GM15510 (cell line): ENCODE measurements around the gene ADGRL2.

Experiments
- POLR2A ChIP-seq: IDR thresholded peaks from 3 replicates; pipeline ENCODE4 v1.6.1; 2011; ENCODE audit warnings: borderline replicate concordance; ENCODE audit not compliant: insufficient read length; ENCODE audit errors: extremely low read depth

Gene ADGRL2

GRCh38 chr1:81823082-81823481, 22.3 kb downstream of the ADGRL2 start:
- TF ChIP-seq POLR2A, result no peak

GRCh38 chr1:81824759-81825158, 24.0 kb downstream of the ADGRL2 start:
- no peak for TF ChIP-seq POLR2A

- TF ChIP-seq POLR2A, result no peak
Measured at GRCh38 chr1:81827942-81828341, 27.2 kb downstream of the ADGRL2 start.

GRCh38 chr1:81832573-81832972, 31.8 kb downstream of the ADGRL2 start:
- TF ChIP-seq POLR2A, result no peak

DNA sequence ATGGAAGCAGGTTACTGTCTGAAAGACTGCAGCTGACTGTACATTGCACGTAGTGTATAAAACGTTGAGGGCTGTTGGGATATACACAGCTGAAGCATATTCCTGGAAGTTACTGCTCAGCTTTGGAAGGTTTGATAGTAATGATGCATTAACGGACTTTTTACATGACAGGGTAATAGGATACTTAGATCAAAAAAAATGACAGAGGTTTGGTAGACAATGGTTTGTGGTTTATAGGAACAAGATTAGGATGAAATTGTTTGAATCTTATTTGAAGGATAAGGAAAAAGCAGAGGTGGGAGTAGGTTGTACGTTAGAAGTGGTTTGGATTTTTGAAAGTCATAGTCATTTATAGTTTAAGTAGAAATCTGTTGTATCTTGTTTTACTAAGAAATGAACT, 33.0 kb downstream of the ADGRL2 start:
- TF ChIP-seq POLR2A, result no peak

GRCh38 chr1:81834268-81834667, 33.5 kb downstream of the ADGRL2 start:
- no peak for TF ChIP-seq POLR2A

GRCh38 chr1:81834921-81835698, 34.4 kb downstream of the ADGRL2 start:
- TF ChIP-seq POLR2A, result no peak

GRCh38 chr1:81836007-81836626, 35.4 kb downstream of the ADGRL2 start:
- no peak for TF ChIP-seq POLR2A

GRCh38 chr1:81838600-81839218, 38.0 kb downstream of the ADGRL2 start:
- no peak for TF ChIP-seq POLR2A

GRCh38 chr1:81840805-81841204, 40.1 kb downstream of the ADGRL2 start:
- no peak for TF ChIP-seq POLR2A

- no peak for TF ChIP-seq POLR2A
Measured at GRCh38 chr1:81841795-81842194, 41.1 kb downstream of the ADGRL2 start.

DNA sequence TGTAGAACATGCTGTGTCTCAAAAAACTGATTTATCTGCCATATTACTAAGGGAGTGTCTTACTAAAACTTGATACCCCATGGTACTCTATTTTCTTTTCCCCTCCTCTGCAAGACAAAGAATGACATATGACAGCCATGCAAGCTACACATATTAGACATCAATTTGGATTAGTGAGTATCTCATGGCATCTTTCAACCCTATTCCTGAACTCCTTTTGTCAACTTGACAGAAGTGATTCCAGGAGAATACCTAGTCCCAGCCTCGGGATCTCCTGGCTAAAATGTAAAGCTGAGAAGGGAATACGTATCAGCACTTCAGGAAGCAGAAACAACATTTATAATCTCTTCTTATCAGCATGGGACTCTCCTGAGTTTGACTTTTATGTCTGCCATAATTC, 43.7 kb downstream of the ADGRL2 start:
- TF ChIP-seq POLR2A, result no peak

DNA sequence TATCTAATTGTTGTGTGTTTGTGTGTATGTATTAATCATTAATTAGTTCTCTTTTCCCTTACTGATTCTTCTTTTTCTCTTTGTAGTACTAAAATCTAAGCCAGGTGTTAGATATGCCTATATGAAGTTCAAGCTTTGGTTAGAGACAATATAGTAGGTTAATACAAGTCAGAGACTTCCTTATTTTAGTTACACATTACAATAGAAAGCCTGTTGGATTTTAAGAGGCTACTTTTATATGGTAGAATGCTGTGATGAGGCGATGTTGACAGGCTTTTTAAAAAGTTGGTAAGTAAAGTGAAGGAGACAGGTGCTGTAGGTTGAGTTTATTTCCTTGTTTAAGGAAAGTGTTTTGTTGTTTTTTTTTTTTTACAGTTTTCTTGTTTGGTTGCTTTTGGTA, 45.9 kb downstream of the ADGRL2 start:
- no peak for TF ChIP-seq POLR2A

DNA sequence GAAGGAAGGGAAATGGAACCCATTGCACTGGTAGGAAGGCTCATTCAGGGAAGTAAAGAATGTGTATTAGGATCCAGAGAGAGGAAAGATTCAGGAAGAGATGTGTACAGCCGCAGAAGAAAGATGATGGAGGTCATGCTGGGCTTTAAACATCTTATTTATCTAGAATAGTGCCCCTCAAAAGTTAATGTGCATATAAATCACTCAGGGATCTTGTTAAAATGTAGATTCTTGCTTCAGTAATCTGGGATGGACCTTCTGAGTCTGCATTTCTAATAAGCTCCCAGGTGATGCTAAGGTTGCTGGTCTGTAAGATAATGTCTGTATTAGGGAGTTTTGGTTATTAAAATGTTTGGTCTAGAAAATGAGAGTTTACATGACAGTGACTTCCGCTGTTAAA, 46.3 kb downstream of the ADGRL2 start:
- no peak for TF ChIP-seq POLR2A

- no peak for TF ChIP-seq POLR2A
Measured at GRCh38 chr1:81848880-81849682, 48.3 kb downstream of the ADGRL2 start.
